Uterus (tissue), 4 donors: ENCODE data around the gene ID1. TPM values are rescaled to one million over a fixed set of nuclear protein-coding genes. Genes with fewer than 3 reads are reported as not detected.

Experiments
- DNase-seq, 2 donors: peaks; one replicate each; pipeline ENCODE4 v3.0.0-alpha.2; 2019 to 2020
- H3K27ac ChIP-seq, 2 donors: fragments of 200-600 bp; sonication (generic); 1 replicate in 1 of 2; 2 replicates in 1 of 2; pipeline ENCODE4 v1.5.1; 2016 to 2018
- H3K27me3 ChIP-seq, 2 donors: fragments of 200-600 bp; sonication (generic); one replicate each; pipeline ENCODE4 v1.5.1; 2018 to 2019; ENCODE audit warnings: control low read depth in 1 of 2
- H3K36me3 ChIP-seq, 2 donors: fragments of 200-600 bp; sonication (generic); one replicate each; pipeline ENCODE4 v1.5.1; 2019; ENCODE audit warnings: control low read depth in 1 of 2
- H3K4me1 ChIP-seq, 2 donors: fragments of 200-600 bp; sonication (generic); one replicate each; pipeline ENCODE4 v1.5.1; 2018 to 2019; ENCODE audit warnings: control low read depth in 1 of 2
- H3K4me3 ChIP-seq, 2 donors: fragments of 200-600 bp; sonication (generic); 1 replicate in 1 of 2; 2 replicates in 1 of 2; pipeline ENCODE4 v1.5.1; 2018 to 2019; ENCODE audit warnings: mild to moderate bottlenecking in 1 of 2
- H3K9me3 ChIP-seq, 2 donors: fragments of 200-600 bp; sonication (generic); one replicate each; pipeline ENCODE4 v1.5.1; 2019; ENCODE audit warnings: control low read depth in 1 of 2
- POLR2A ChIP-seq, 2 donors: fragments of 450-650 bp; IDR thresholded peaks; one replicate each; pipeline ENCODE4 v1.6.1; 2016; ENCODE audit warnings: antibody characterized with exemption in 2 of 2, mild to moderate bottlenecking in 1 of 2, moderate library complexity in 1 of 2
- intact Hi-C: fragments of 100-400 bp; cut with DNase I; formaldehyde crosslinking; loops from one replicate; pipeline ENCODE4 v1.15.1; 2023; ENCODE audit warnings: low total_unique reads
- total RNA-seq, 4 donors: library from RNA; depleted of rRNA in 3 of 4; stranded (reverse); fragments of >200 nt in 3 of 4; gene quantifications; one replicate each; pipeline versions ENCODE4 v1.1.0 to v1.2.4, GENCODE V29; 2014 to 2023
- TF ChIP-seq, protein P1 (sequence below), 4 experiments: fragments of 200-600 bp in 2 of 4; fragments of 450-650 bp in 2 of 4; sonication (generic) in 2 of 4; IDR thresholded peaks; one replicate each; pipeline ENCODE4 v1.5.1; 2016 to 2019; ENCODE audit warnings: antibody characterized with exemption in 4 of 4, mild to moderate bottlenecking in 2 of 4, moderate library complexity in 1 of 4
- donor health status: DM: yes; HTN: yes; CAD: no.

ID1 gene
- total RNA-seq, 4 donors from 2014 or later, result 364 to 646 (median 505) TPM

DNA sequence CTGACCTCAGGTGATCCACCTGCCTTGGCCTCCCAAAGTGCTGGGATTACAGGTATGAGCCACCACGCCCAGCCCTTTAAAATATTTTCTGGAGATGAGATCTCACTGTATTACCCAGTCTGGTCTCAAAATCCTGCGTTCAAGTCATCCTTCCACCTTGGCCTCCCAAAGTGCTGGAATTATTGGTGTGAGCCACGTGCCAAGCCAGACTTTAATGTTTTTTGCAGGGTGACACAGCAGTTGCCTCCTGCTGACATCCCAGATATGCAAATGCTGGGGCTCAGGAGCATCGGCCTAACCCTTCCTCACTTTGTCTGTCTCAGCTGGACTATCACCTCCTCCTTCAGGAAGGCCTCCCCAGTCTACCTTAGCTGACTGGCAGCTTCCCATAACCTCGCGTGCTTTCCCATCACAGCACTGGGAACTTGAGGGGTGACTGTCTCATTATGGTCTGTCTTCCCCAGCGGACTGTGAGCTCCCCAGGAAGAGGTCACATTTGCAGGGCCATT, 14.3 kb upstream of the ID1 start:
- no peaks in the 10 kb centered on the region for H3K27me3 ChIP-seq
- no peak overlapping the region for H3K4me3 ChIP-seq
- TF ChIP-seq, protein P1, sequence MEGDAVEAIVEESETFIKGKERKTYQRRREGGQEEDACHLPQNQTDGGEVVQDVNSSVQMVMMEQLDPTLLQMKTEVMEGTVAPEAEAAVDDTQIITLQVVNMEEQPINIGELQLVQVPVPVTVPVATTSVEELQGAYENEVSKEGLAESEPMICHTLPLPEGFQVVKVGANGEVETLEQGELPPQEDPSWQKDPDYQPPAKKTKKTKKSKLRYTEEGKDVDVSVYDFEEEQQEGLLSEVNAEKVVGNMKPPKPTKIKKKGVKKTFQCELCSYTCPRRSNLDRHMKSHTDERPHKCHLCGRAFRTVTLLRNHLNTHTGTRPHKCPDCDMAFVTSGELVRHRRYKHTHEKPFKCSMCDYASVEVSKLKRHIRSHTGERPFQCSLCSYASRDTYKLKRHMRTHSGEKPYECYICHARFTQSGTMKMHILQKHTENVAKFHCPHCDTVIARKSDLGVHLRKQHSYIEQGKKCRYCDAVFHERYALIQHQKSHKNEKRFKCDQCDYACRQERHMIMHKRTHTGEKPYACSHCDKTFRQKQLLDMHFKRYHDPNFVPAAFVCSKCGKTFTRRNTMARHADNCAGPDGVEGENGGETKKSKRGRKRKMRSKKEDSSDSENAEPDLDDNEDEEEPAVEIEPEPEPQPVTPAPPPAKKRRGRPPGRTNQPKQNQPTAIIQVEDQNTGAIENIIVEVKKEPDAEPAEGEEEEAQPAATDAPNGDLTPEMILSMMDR (IDR thresholded peaks at IDR 0.05), result no peak
- TF ChIP-seq POLR2A (IDR thresholded peaks at IDR 0.05), result no peak
- DNase-seq, result no peak
- H3K4me1 ChIP-seq, result no peaks in the 10 kb centered on the region
- H3K9me3 ChIP-seq, result no peaks in the 10 kb centered on the region
- H3K27ac ChIP-seq, result no peak overlapping the region
- intact Hi-C loops, result no loop called here
- H3K36me3 ChIP-seq, result no peaks in the 10 kb centered on the region

DNA sequence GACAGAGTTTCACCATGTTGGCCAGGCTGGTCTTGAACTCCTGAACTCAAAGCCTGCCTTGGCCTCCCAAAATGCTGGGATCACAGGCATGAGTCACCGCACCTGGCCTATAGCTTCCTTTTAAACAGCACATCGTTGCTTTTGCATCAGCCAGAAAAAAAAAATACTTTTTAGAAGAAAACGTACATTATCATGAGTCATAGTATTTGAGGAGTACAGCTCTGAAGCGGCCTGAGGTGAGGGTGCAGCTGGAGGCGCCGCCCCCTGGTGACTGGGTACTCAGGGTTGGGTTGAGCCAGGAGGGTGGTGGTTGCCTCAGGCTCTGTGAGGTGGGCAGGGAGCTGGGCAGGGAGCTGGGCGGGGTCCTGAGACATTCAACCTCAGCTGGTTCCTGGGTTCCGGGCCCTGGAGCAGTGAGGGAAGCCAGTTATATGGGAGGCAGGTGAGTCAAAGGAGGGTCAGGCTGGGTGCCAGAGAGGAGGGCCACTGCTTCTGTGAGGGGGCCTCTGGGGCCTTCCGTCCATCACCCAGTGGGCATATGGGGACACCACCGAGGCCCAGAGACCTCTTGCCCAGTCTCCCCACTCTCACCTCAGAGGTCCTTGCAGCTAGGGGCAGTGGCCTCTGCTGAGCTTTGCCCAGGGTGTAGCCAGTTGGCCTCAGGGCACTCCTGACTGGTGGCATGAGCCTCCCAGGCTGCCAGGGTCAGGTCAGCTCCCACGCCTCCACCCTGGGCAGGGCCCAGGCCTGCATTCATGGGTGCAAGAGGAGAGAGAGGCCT, 11.7 kb upstream of the ID1 start:
- Histone ChIP-seq H3K36me3 (no peaks in the 10 kb centered on the region), H3K4me3 (no peak overlapping the region), H3K27ac (no peak overlapping the region), H3K4me1 (no peaks in the 10 kb centered on the region), H3K9me3 (no peaks in the 10 kb centered on the region), H3K27me3 (no peaks in the 10 kb centered on the region)
- peak in 1 of 2 donors; percentile 19 for TF ChIP-seq POLR2A (IDR thresholded peaks at IDR 0.05)
- TF ChIP-seq, protein P1 (IDR thresholded peaks at IDR 0.05), result no peak
- DNase-seq, result no peak
- intact Hi-C loops, result no loop called here

DNA sequence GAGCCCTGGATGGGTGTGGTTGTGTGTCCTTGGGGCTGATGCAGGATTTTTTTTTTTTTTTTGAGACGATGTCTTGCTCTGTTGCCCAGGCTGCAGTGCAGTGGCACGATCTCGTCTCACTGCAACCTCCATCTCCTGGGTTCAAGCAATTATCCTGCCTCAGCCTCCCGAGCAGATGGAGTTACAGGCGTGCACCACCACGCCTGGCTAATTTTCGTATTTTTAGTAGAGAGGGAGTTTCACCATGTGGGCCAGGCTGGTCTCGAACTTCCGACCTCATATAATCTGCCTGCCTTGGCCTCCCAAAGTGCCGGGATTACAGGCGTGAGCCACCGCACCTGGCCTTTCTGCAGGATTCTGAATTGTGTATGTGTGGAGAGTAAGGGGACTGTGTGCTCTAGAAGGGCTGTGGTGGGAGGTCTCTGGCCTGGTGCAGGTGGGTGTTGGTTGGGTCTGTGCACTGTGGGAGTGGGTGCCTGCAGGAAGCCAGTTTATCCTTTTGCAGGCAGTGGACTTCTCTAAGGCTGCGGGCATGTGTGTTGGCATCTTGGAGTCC, 11.0 kb upstream of the ID1 start:
- intact Hi-C loops, result no loop called here
- no peak for DNase-seq
- Histone ChIP-seq H3K27ac (no peak overlapping the region), H3K4me3 (no peak overlapping the region), H3K4me1 (no peaks in the 10 kb centered on the region), H3K36me3 (no peaks in the 10 kb centered on the region), H3K9me3 (no peaks in the 10 kb centered on the region), H3K27me3 (no peaks in the 10 kb centered on the region)
- TF ChIP-seq, protein P1 (IDR thresholded peaks at IDR 0.05), result no peak
- TF ChIP-seq POLR2A (IDR thresholded peaks at IDR 0.05), result no peak

DNA sequence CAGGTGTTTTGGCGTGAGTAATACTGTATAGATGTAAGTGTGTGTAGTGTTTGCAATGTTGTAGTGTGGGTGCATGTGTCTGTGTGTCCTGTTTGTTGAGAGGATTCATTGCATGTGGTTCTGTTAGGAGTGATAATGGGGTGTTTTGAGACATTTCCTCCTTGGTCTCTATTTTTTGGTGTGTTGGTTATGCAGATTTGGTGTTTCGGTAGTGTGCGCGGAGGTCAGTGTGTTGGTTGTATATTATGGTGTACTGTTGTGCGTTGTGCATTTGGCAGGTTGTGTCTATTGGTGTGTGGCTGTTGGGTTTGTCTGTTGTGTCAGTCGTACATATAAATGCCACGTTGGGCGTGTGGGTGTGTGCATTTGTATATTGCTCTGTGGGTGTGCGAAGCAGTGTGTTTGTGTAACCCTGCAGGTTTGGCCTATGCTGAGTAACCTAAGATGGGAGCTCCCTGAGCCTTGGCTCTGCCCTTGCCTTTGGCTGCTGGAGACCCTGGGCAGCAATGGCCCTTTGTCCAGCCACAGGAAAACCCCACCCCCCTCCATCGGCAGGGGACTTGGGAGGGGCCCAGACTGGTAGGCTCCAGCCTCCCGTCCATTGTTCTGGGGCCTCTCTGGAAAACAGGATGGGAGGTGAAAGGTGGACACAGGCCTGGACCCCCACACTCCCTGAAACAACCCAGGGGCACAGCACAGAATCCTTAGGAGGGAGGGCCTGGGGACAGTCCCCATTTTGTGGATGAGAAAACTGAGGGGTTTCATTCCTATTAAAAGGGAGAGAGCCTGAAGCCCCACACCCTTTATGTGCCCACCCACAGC, 10.3 kb upstream of the ID1 start:
- Histone ChIP-seq H3K4me1 (no peaks in the 10 kb centered on the region), H3K27ac (peak overlapping the region; percentile 34 to 48), H3K27me3 (no peaks in the 10 kb centered on the region), H3K4me3 (no peak overlapping the region), H3K9me3 (no peaks in the 10 kb centered on the region), H3K36me3 (no peaks in the 10 kb centered on the region)
- TF ChIP-seq, protein P1 (IDR thresholded peaks at IDR 0.05), result no peak
- peak in 1 of 2 donors; percentile 56 for DNase-seq
- intact Hi-C loops, result no loop called here

DNA sequence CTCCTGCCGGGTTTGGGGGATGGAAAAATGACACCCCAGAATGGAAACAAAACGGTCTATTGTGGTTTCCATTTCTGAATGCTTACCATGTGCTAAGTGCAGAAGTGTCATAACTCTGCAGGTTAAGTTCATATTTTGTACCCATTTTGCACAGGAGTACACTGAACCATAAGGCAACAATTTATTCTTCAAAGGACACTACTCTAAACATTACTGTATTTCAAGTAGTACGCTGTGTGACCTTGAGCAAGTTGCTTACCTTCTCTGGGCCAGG, 9.8 kb upstream of the ID1 start:
- H3K27me3 ChIP-seq, result no peaks in the 10 kb centered on the region
- intact Hi-C loops, result no loop called here
- H3K4me1 ChIP-seq, result no peaks in the 10 kb centered on the region
- no peaks in the 10 kb centered on the region for H3K36me3 ChIP-seq
- DNase-seq, result no peak
- TF ChIP-seq, protein P1 (IDR thresholded peaks at IDR 0.05), result no peak
- no peak for TF ChIP-seq POLR2A (IDR thresholded peaks at IDR 0.05)
- no peak overlapping the region for H3K4me3 ChIP-seq
- H3K27ac ChIP-seq, result peak overlapping the region; percentile 34 to 48
- H3K9me3 ChIP-seq, result no peaks in the 10 kb centered on the region
